ENCODE data around the gene CADM1. TPM values are rescaled to one million over a fixed set of nuclear protein-coding genes. Genes with fewer than 3 reads are reported as not detected.

The CADM1 gene
- total RNA-seq, 1 experiment from 2014 or later, result 12.9 TPM

DNA sequence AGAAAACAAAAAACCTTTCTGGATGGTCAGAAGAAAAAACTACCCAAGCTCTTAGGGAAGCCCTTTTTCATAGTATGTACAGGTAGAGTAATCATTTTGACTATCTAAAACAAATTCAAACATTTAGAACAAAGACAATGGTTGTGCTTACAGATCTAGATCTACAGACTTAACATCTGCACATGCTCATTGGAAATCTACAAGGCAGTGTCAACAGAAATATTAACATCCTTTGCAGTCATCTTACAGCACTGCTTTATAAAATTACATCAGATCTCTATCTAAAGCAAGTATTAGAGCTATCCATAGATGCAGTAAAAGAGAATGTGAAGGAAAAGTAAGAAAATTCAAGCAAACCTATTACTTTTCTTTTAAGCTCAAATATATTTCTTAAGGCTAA lies 110.3 kb downstream of the CADM1 start:
- no peak for DNase-seq (ENCODE audit: low spot score)
- Histone ChIP-seq H3K4me1 (ENCODE audit: insufficient read depth, low read length, poor library complexity, severe bottlenecking) (no peaks in the 10 kb centered on the region), H3K4me3 (ENCODE audit: low read depth, low read length, poor library complexity, severe bottlenecking) (no peak overlapping the region), H3K36me3 (ENCODE audit: insufficient read depth, low read length, poor library complexity, severe bottlenecking) (no peaks in the 10 kb centered on the region), H3K9me3 (ENCODE audit: low read depth, low read length, poor library complexity, severe bottlenecking) (no peaks in the 10 kb centered on the region), H3K27ac (ENCODE audit: low read depth, low read length, poor library complexity, severe bottlenecking) (no peak overlapping the region), H3K27me3 (replicated peaks; ENCODE audit: insufficient read depth, low read depth, low read length, poor library complexity) (no peaks in the 10 kb centered on the region)
- CTCF ChIA-PET, result no interaction called here
- POLR2A ChIA-PET (ENCODE audit: low non-redundant PET), result interaction anchor here (0.6 kb wide), 1 partner anchor 55 kb away, joined by 4 read pairs; no protein-coding TSS in a partner anchor
- BruUV-seq (replicated peaks), result no TSS peak
- intact Hi-C loops (cut with micrococcal nuclease; ENCODE audit: unreplicated experiment), result no loop called here
- no peak for TF ChIP-seq EZH2 (IDR thresholded peaks at IDR 0.05; ENCODE audit: borderline replicate concordance, low read depth, low read length, poor library complexity, severe bottlenecking)
- TF ChIP-seq, protein P1, sequence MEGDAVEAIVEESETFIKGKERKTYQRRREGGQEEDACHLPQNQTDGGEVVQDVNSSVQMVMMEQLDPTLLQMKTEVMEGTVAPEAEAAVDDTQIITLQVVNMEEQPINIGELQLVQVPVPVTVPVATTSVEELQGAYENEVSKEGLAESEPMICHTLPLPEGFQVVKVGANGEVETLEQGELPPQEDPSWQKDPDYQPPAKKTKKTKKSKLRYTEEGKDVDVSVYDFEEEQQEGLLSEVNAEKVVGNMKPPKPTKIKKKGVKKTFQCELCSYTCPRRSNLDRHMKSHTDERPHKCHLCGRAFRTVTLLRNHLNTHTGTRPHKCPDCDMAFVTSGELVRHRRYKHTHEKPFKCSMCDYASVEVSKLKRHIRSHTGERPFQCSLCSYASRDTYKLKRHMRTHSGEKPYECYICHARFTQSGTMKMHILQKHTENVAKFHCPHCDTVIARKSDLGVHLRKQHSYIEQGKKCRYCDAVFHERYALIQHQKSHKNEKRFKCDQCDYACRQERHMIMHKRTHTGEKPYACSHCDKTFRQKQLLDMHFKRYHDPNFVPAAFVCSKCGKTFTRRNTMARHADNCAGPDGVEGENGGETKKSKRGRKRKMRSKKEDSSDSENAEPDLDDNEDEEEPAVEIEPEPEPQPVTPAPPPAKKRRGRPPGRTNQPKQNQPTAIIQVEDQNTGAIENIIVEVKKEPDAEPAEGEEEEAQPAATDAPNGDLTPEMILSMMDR (conservative IDR thresholded peaks at IDR 0.05; ENCODE audit: low read depth, low read length), result no peak

DNA sequence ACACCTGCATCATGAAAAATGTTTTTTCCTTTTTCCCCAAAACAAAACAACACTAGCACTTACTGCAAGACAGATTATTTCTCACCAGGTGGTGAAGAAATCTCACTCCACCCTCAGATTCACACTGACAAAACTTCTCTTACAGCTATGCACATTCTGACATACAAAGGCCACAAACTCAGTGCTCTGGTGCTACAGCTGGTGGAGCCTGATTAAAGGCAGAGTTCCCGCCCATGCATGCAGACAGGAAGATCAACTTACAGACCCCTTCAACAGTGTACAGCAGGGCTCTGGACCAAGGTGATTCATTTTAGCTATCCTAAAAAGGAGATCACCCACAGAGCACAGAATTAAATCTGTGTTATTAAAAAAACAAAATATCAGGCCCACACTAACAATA lies 112.6 kb downstream of the CADM1 start:
- Histone ChIP-seq H3K27me3 (replicated peaks; ENCODE audit: insufficient read depth, low read depth, low read length, poor library complexity) (no peaks in the 10 kb centered on the region), H3K27ac (ENCODE audit: low read depth, low read length, poor library complexity, severe bottlenecking) (no peak overlapping the region), H3K9me3 (ENCODE audit: low read depth, low read length, poor library complexity, severe bottlenecking) (no peaks in the 10 kb centered on the region), H3K4me3 (ENCODE audit: low read depth, low read length, poor library complexity, severe bottlenecking) (no peak overlapping the region), H3K4me1 (ENCODE audit: insufficient read depth, low read length, poor library complexity, severe bottlenecking) (no peaks in the 10 kb centered on the region), H3K36me3 (ENCODE audit: insufficient read depth, low read length, poor library complexity, severe bottlenecking) (no peaks in the 10 kb centered on the region)
- ChIA-PET POLR2A (ENCODE audit: low non-redundant PET) (interaction anchor here (0.6 kb wide), 1 partner anchor 616 kb away, joined by 9 read pairs; no protein-coding TSS in a partner anchor), CTCF (no interaction called here)
- no peak for TF ChIP-seq EZH2 (IDR thresholded peaks at IDR 0.05; ENCODE audit: borderline replicate concordance, low read depth, low read length, poor library complexity, severe bottlenecking)
- TF ChIP-seq, protein P1 (conservative IDR thresholded peaks at IDR 0.05; ENCODE audit: low read depth, low read length), result no peak
- no TSS peak for BruUV-seq (replicated peaks)
- intact Hi-C loops (cut with micrococcal nuclease; ENCODE audit: unreplicated experiment), result no loop called here
- no peak for DNase-seq (ENCODE audit: low spot score)

GRCh38 chr11:115391160-115391559 lies 113.1 kb downstream of the CADM1 start:
- CTCF ChIA-PET, result no interaction called here
- POLR2A ChIA-PET (ENCODE audit: low non-redundant PET), result interaction anchor here (0.6 kb wide), 1 partner anchor 615 kb away, joined by 9 read pairs; no protein-coding TSS in a partner anchor

More at GRCh38 chr11:115391160-115391559, 113.1 kb downstream of the CADM1 start:
- H3K9me3 ChIP-seq (ENCODE audit: low read depth, low read length, poor library complexity, severe bottlenecking), result no peaks in the 10 kb centered on the region
- H3K27ac ChIP-seq (ENCODE audit: low read depth, low read length, poor library complexity, severe bottlenecking), result no peak overlapping the region
- DNase-seq (ENCODE audit: low spot score), result no peak
- intact Hi-C loops (cut with micrococcal nuclease; ENCODE audit: unreplicated experiment), result no loop called here
- H3K36me3 ChIP-seq (ENCODE audit: insufficient read depth, low read length, poor library complexity, severe bottlenecking), result no peaks in the 10 kb centered on the region
- H3K4me1 ChIP-seq (ENCODE audit: insufficient read depth, low read length, poor library complexity, severe bottlenecking), result no peaks in the 10 kb centered on the region
- H3K4me3 ChIP-seq (ENCODE audit: low read depth, low read length, poor library complexity, severe bottlenecking), result no peak overlapping the region
- no peaks in the 10 kb centered on the region for H3K27me3 ChIP-seq (replicated peaks; ENCODE audit: insufficient read depth, low read depth, low read length, poor library complexity)
- TF ChIP-seq, protein P1 (conservative IDR thresholded peaks at IDR 0.05; ENCODE audit: low read depth, low read length), result no peak
- TF ChIP-seq EZH2 (IDR thresholded peaks at IDR 0.05; ENCODE audit: borderline replicate concordance, low read depth, low read length, poor library complexity, severe bottlenecking), result no peak
- BruUV-seq (replicated peaks), result no TSS peak
